ENCODE measurements around the gene C2CD3.
"Not testable (repeated sequence)": the region's sequence is repeated elsewhere in the genome, so short reads cannot be mapped to it uniquely, and the experiment has no call there.

Gene C2CD3

DNA sequence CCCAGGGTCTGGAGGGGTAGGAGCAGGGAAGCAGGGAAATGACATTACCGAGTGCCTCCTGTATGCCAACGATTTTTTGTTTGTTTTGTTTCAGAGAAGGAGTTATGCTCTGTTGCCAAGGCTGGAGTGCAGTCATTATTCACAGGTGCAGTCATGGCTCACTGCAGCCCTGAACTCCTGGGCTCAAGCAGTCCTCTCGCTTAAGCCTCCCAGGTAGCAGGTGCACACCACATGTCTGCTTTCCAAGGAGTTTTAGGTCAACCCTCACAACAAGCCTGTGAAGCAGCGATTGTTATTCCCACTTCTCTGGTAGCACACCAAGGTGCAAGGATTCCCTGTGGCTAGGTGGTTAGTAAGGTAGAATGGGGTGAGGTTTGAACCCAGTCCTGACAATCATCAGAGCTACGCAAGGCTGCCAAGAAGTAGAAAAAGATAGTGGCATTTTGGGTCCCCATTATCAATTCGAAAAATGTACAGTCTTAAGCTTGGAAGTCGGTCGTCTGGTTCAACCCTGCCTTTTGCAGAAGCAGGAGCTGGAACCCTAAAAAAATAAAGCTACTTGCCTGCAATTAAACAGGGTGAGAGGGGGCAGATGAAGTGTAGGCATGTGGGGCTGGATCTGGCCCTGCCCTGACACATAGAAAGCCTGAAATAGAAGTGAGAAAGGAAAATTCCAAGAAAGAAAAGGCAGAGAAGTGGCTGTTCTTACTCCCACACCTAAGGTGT lies 171.1 kb downstream of the C2CD3 start:
- DNase-seq: no peak

- DNase-seq: no peak
Measured at GRCh38 chr11:73998846-73999575, 171.8 kb downstream of the C2CD3 start.

GRCh38 chr11:73997120-73997770 lies 173.6 kb downstream of the C2CD3 start:
- DNase-seq: no peak

- no peak for DNase-seq
Measured at GRCh38 chr11:73996161-73996747, 174.5 kb downstream of the C2CD3 start.

- DNase-seq: no peak
Measured at GRCh38 chr11:73995731-73996130, 175.1 kb downstream of the C2CD3 start.

DNA sequence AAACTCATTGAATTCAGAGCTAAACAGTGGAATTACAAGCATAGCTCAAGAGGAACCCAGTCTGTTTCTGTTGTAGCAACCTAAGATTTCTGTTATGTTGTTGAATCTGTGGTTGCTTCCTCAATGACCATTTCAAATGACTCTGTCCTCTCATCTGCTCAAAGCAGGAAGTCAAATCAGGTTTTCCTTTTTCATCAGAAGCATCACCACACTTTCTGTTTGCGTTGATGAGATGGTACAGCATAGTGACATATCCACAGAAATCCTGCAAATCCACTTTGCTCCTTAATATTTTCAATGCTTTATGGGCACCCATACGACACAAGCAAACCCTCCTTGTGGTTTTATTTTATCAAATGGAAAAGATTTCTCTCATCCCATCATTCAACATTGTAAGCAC lies 175.6 kb downstream of the C2CD3 start:
- DNase-seq: no peak

GRCh38 chr11:73991471-73992006 lies 179.3 kb downstream of the C2CD3 start:
- DNase-seq: no peak

GRCh38 chr11:73990730-73991129 lies 180.1 kb downstream of the C2CD3 start:
- no peak for DNase-seq

DNA sequence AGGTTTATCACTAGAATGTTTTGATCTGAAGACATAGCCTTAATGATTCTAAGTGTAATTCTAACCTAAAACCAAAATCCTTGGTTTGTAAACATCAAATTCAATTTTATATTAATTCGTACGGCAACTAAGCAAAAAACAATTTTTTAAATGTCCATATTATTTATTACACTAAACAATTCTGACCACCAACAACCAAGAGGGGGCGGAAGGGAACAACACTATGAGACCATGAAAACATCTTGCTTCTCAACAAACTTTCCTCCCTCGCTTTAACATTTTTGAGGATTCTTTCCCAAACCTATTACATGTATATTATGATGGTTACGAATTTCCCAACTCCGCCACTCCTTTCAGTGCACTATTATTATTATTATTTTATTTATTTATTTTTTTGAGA lies 181.6 kb downstream of the C2CD3 start:
- no peak for DNase-seq

DNA sequence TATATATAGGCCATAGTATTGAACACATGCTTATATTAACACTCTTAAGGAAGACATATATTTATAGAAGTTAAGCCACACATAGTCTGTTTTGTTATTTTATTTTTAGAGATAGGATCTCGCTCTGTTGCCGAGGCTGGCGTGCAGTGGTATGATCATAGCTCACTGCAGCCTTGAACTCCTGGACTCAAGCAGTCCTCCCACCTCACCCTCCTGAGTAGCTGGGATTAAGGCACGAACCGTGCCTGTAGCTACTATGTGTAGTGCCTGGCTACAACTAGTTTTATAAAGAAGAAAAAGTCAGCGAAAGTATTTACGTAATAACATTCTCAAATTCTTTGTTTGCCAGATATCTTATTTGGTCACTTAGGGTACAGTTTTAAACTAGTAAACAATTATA lies 182.6 kb downstream of the C2CD3 start:
- DNase-seq: no peak

- not testable (repeated sequence) for DNase-seq
Measured at GRCh38 chr11:73985661-73986060, 185.1 kb downstream of the C2CD3 start.

- DNase-seq: peak; percentile 62
Measured at GRCh38 chr11:73983741-73984538, 186.9 kb downstream of the C2CD3 start.

DNA sequence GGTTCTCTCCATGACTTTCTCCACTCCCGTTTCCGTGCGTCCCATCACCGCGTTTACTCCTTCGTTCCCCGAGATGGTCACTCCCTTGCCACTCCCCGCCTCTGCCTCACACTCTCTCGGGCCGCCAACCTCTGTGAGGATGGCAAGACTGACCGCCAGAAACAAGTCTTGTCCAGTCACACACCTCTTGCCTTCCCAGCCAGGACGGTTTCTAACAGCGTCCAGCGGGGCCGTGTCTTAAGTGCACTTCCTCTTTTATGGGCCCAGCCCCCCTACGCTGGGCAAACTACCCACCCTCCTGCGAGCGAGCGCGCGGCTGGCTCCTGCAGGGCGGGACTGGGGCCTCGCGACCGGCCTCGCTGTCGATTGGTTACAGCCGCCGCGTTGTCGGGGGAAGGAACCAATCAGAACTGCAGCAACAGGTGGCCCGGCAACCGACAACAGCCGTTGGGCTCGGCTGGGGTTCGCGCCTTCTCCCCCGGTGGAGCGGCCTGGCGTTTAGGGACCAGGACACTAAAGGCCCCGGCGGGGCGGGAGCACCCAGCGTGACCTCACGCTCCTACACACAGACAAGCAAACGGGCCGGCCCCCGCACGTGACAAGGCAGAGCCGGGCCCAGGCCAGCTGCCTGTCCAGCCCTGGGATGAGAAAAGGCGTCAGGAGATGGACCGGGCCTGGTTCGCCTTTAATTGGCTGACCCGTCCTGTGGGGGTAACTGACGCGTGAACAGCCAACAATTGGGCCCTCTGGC lies 187.6 kb downstream of the C2CD3 start:
- DNase-seq: peak; percentile 96

- DNase-seq: peak; percentile 90
Measured at GRCh38 chr11:73982595-73982989, 188.2 kb downstream of the C2CD3 start, which contains the start of gene UCP2. Gene UCP2, minus strand, starts transcription at chr11:73982843. Its CDS starts 4,465 bp downstream, at chr11:73978378.

- DNase-seq: no peak
Measured at GRCh38 chr11:73981051-73981805, 189.6 kb downstream of the C2CD3 start.

DNA sequence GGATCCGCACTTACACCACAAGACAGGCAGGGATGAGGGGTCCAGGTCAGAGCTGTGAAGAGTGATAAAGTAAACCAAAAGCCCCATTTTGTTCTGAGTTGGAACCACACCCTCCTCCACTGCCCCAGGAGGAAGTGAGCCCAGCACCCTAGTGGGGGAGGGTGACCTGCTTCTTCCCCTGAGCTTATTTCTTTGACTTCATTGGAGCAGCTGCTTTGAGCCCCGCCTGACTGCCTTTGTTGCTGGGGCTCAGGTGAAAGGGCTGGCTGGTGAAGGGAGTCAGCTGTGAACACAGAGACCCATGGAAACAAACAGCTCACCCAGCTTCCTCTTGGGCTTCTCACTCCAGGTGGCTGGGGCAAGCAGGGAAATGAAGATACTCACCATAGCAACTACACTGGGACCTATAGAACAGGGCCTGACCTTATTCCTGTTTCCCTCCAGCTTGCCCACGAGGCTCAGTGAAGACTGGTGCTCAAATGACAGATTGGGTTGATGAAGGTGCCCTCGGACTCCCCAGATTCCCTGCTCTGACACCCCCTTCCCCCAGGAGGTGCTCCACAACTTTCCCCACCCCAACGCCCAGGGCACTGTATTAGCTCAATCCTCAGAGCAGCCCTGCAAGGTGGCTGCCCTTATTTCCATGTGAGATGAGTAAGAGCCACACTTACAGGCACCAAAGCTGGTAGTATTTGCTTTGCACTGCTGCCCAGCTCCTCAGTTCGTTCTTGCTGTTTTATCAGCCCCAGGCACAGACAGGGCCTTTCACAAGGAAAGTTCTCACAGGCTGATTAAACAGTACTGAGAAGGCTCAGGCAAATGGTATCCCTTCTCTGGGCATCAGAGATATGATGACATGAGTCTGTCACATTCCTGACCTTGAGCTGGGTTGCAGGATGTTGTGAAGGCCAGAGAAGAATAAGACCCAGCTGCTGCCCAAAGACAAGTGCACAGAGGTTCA lies 190.5 kb downstream of the C2CD3 start:
- peak; percentile 67 for DNase-seq

- no peak for DNase-seq
Measured at GRCh38 chr11:73978576-73979086, 192.2 kb downstream of the C2CD3 start.

GRCh38 chr11:73977856-73978519 lies 192.8 kb downstream of the C2CD3 start:
- no peak for DNase-seq
